ENCODE results near the gene ATP5F1C.

- TF ChIP-seq ZNF384 (IDR thresholded peaks at IDR 0.05) (no peak), SUZ12 (IDR thresholded peaks at IDR 0.05) (no peak), FOXM1 (IDR thresholded peaks at IDR 0.05; ENCODE audit: borderline replicate concordance) (no peak), SP1 (IDR thresholded peaks at IDR 0.05) (no peak), PKNOX1 (IDR thresholded peaks at IDR 0.05) (no peak), FOXA1 (IDR thresholded peaks at IDR 0.05) (no peak), BHLHE40 (IDR thresholded peaks at IDR 0.05; ENCODE audit: borderline replicate concordance) (no peak), FOXK2 (IDR thresholded peaks at IDR 0.05) (no peak), TARDBP (IDR thresholded peaks at IDR 0.05) (no peak), CTBP1 (IDR thresholded peaks at IDR 0.05; ENCODE audit: borderline replicate concordance) (no peak), NFRKB (IDR thresholded peaks at IDR 0.05) (no peak), HDGF (IDR thresholded peaks at IDR 0.05; ENCODE audit: borderline replicate concordance) (no peak), ELF4 (IDR thresholded peaks at IDR 0.05) (no peak)
These were observed 7.6 kb downstream of the ATP5F1C start for GRCh38 chr10:7795605-7796004.
